Natural killer cell (primary cell): ENCODE results near the gene BCL2L13. TPM values are rescaled to one million over a fixed set of nuclear protein-coding genes. Genes with fewer than 3 reads are reported as not detected.

Experiments used
- ATAC-seq, 3 donors: fragments of 150-1000 bp in 2 of 3; fragments of 200-7000 bp in 1 of 3; cut with Tn5 transposase; 1 replicate in 1 of 3; 2 replicates in 2 of 3; pipeline ENCODE4 v1.10.0; 2021; ENCODE audit warnings: mild to moderate bottlenecking in 2 of 3, moderate library complexity in 2 of 3
- DNase-seq, 2 donors: peaks; one replicate each; pipeline versions ENCODE4 v3.0.0 to v3.0.0-alpha.2; 2013 to 2021; ENCODE audit warnings: mixed read lengths in 1 of 2
- H3K27ac ChIP-seq: one replicate; pipeline ENCODE4 v1.5.1; 2013; ENCODE audit warnings: mild to moderate bottlenecking, low read length
- H3K27me3 ChIP-seq: one replicate; pipeline ENCODE4 v1.6.1; 2013; ENCODE audit warnings: low read length; ENCODE audit not compliant: control insufficient read depth, insufficient read depth
- H3K36me3 ChIP-seq: one replicate; pipeline ENCODE4 v1.6.1; 2013; ENCODE audit warnings: low read length; ENCODE audit not compliant: control insufficient read depth, insufficient read depth
- H3K4me1 ChIP-seq: one replicate; pipeline ENCODE4 v1.6.1; 2013; ENCODE audit warnings: low read length; ENCODE audit not compliant: control insufficient read depth, insufficient read depth
- H3K4me3 ChIP-seq: one replicate; pipeline ENCODE4 v1.5.1; 2013; ENCODE audit warnings: low read length
- H3K9me3 ChIP-seq: one replicate; pipeline ENCODE4 v1.6.1; 2013; ENCODE audit warnings: low read length; ENCODE audit not compliant: control insufficient read depth, insufficient read depth
- H3K27ac Mint-ChIP-seq, 2 donors: one replicate each; pipeline ENCODE4 v1.8.0; 2022; ENCODE audit warnings: mild to moderate bottlenecking in 2 of 2, mixed read lengths in 2 of 2, moderate library complexity in 1 of 2
- H3K27me3 Mint-ChIP-seq, 2 donors: one replicate each; pipeline ENCODE4 v1.8.0; 2022; ENCODE audit warnings: low read depth in 2 of 2, mixed read lengths in 2 of 2
- H3K36me3 Mint-ChIP-seq: one replicate; pipeline ENCODE4 v1.8.0; 2022; ENCODE audit warnings: mixed read lengths
- H3K4me1 Mint-ChIP-seq, 2 donors: one replicate each; pipeline ENCODE4 v1.8.0; 2022; ENCODE audit warnings: mixed read lengths in 2 of 2
- H3K4me3 Mint-ChIP-seq: one replicate; pipeline ENCODE4 v1.8.0; 2022; ENCODE audit warnings: mild to moderate bottlenecking, moderate library complexity, mixed read lengths
- H3K9me3 Mint-ChIP-seq, 2 donors: one replicate each; pipeline ENCODE4 v1.8.0; 2022; ENCODE audit warnings: mixed read lengths in 2 of 2
- CTCF ChIP-seq: fragments of 200-600 bp; IDR thresholded peaks from one replicate; pipeline ENCODE4 v1.8.0; 2022; ENCODE audit warnings: antibody characterized with exemption
- WGBS: methylation state at CpG from one replicate; pipeline ENCODE4 v1.1.7; 2013; ENCODE audit warnings: missing lambda C conversion rate; ENCODE audit not compliant: insufficient coverage; 5-methylcytosine and 5-hydroxymethylcytosine counted together
- intact Hi-C: fragments of 100-400 bp; cut with micrococcal nuclease; formaldehyde crosslinking; loops from one replicate; pipeline ENCODE4 v1.14.2; 2022
- total RNA-seq, 4 donors: library from RNA; stranded (reverse); fragments of 120-200 nt in 1 of 4; gene quantifications; one replicate each; pipeline versions ENCODE4 v1.2.3 to v1.2.4, GENCODE V29; 2013 to 2022

Gene BCL2L13
- total RNA-seq, 3 donors from 2014 or later (not counting 1 experiment from before 2014, with no cell fraction given) = 19.1 to 28.7 (median 23.3) TPM

- H3K4me3 ChIP-seq = no peak overlapping the region
- no peaks in the 10 kb centered on the region for H3K36me3 Mint-ChIP-seq
- peaks cover 12% of the 10 kb centered on the region for H3K36me3 ChIP-seq
- peak; percentile 17 to 46 for DNase-seq
- no peaks in the 10 kb centered on the region for H3K9me3 ChIP-seq
- peaks cover 13 to 15% of the 10 kb centered on the region in 2 donors for H3K4me1 Mint-ChIP-seq
- H3K27me3 ChIP-seq = no peaks in the 10 kb centered on the region
- H3K27ac ChIP-seq = peak overlapping the region; percentile 48
- H3K27me3 Mint-ChIP-seq = no peaks in the 10 kb centered on the region
- TF ChIP-seq CTCF = no peak
- peak; percentile 90 to 94 (median 90) for ATAC-seq
- WGBS = 32% methylated on average over 9 of the region's 9 CpGs
- peaks cover 10% of the 10 kb centered on the region for H3K4me1 ChIP-seq
- no peaks in the 10 kb centered on the region for H3K9me3 Mint-ChIP-seq
- peak overlapping the region; percentile 61 to 83 for H3K27ac Mint-ChIP-seq
- intact Hi-C loops = no loop called here
- peak overlapping the region; percentile 75 for H3K4me3 Mint-ChIP-seq
These were observed 67.7 kb downstream of the BCL2L13 start for GRCh38 chr22:17705951-17706900.

GRCh38 chr22:17706947-17707346 lies 68.4 kb downstream of the BCL2L13 start:
- Histone ChIP-seq H3K27me3 (no peaks in the 10 kb centered on the region), H3K9me3 (no peaks in the 10 kb centered on the region), H3K4me3 (no peak overlapping the region), H3K4me1 (peaks cover 10% of the 10 kb centered on the region), H3K36me3 (peaks cover 12% of the 10 kb centered on the region), H3K27ac (no peak overlapping the region)
- DNase-seq (no peak), ATAC-seq (no peak)
- WGBS = 100% methylated on average over 1 of the region's 1 CpG
- H3K9me3 Mint-ChIP-seq = no peaks in the 10 kb centered on the region
- H3K4me1 Mint-ChIP-seq = peaks cover 13 to 15% of the 10 kb centered on the region in 2 donors
- no peak for TF ChIP-seq CTCF
- H3K36me3 Mint-ChIP-seq = no peaks in the 10 kb centered on the region
- intact Hi-C loops = no loop called here
- H3K27ac Mint-ChIP-seq = peak overlapping the region; percentile 61 to 83
- no peak overlapping the region for H3K4me3 Mint-ChIP-seq
- H3K27me3 Mint-ChIP-seq = no peaks in the 10 kb centered on the region

GRCh38 chr22:17707526-17707925 lies 69.0 kb downstream of the BCL2L13 start:
- no peaks in the 10 kb centered on the region for H3K9me3 Mint-ChIP-seq
- DNase-seq = no peak
- Histone ChIP-seq H3K4me3 (no peak overlapping the region), H3K4me1 (peaks cover 10% of the 10 kb centered on the region), H3K27me3 (no peaks in the 10 kb centered on the region), H3K36me3 (peaks cover 6% of the 10 kb centered on the region), H3K9me3 (no peaks in the 10 kb centered on the region), H3K27ac (no peak overlapping the region)
- H3K4me3 Mint-ChIP-seq = no peak overlapping the region
- no peaks in the 10 kb centered on the region for H3K36me3 Mint-ChIP-seq
- intact Hi-C loops = no loop called here
- H3K27me3 Mint-ChIP-seq = no peaks in the 10 kb centered on the region
- TF ChIP-seq CTCF = no peak
- WGBS = 59% methylated on average over 1 of the region's 3 CpGs
- no peak for ATAC-seq
- peak overlapping the region; percentile 61 to 83 for H3K27ac Mint-ChIP-seq
- H3K4me1 Mint-ChIP-seq = peaks cover 13 to 15% of the 10 kb centered on the region in 2 donors
